COLO668 (cell line): ENCODE results near the gene NANOS2.

Experiments
- DNase-seq: peaks from one replicate; lab custom pipeline; 2025; ENCODE audit not compliant: unreplicated experiment; lab: John Stamatoyannopoulos, UW

The NANOS2 gene

DNA sequence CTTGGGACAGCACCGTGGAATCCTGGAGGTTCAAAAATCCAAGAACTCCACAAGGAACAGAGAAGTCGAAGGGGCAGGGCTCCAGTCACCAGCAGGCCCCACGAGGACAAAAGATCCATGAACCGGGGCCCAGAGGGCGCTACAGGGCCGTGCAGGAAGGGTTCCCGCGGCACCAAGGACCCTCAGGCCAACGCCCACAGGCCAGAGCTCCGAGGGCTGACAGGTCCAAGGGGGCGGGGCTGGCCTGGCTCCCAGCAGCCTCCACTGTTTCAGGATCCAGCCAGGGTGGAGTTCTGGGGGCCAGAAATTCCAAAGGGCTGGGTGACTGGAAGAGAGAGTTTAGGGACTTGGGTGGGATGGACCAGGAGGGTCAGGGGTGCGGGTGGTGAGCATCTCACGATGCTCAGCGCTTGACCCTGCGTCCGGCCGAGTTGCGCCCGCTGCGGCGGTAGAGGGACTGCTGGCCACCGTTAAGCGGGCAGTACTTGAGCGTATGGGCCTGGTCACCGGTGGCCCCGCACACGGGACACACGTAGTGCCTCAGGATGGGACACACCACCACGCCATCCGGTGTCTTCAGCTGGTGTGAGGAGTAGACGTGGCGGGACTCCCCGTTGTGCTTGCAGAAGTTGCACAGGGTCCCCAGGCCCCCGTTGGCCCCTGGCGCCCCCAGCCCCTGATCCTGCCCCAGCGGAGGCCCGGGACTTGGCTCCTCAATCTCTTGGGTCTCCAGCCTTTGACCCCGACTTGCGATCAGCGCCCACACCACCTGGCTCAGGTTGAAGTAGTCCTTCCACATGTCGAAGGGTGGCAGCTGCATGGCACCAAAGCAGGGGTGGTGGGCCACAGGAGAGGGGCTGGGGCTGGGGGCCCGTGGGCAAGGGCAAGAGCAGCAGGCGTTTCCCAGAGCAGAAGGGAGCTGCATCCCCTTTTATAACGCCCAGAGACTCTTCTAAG, at the start of gene NANOS2:
NANOS2 (minus strand) TSS at position 905 of the 957 bp plus-strand sequence; CDS start at position 820, 85 bp downstream.
- peak; percentile 15 for DNase-seq

GRCh38 chr19:45962021-45962420, 47.4 kb upstream of the NANOS2 start:
- DNase-seq, result no peak

DNA sequence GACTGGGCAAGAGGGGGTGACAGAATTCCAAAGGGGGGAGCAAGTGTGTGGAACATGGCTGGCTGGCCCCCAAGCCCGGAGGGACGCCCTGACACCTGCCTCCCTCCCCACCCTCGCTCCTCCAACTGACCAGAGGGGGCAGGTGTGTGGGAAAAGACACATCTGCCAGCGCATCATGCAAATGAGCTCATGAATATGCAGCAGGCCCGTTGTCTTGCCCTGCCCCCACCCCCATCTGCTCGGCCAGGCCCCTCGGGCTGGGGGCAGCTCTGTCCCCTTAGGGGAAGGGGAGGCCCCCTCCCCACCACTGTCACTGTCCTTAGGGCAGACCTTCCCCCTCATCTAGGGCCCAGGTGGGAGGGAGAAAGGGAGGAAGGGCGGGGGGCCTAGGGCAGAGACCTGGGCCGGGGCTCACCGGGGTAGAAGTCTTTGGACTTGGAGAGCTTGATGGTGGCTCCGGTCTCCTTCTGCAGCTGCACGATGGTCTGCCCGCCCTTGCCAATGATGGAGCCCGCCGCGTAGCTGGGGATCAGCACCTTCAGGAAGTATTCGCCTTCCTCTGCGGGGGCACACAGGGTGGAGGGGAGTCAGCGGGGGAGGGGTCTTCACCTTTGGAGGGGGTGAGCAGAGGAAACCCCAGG, 46.1 kb upstream of the NANOS2 start:
- peak; percentile 24 for DNase-seq

GRCh38 chr19:45959517-45960025, 45.0 kb upstream of the NANOS2 start:
- DNase-seq, result no peak

- no peak for DNase-seq
Observed at GRCh38 chr19:45958769-45959516, 44.4 kb upstream of the NANOS2 start.

DNA sequence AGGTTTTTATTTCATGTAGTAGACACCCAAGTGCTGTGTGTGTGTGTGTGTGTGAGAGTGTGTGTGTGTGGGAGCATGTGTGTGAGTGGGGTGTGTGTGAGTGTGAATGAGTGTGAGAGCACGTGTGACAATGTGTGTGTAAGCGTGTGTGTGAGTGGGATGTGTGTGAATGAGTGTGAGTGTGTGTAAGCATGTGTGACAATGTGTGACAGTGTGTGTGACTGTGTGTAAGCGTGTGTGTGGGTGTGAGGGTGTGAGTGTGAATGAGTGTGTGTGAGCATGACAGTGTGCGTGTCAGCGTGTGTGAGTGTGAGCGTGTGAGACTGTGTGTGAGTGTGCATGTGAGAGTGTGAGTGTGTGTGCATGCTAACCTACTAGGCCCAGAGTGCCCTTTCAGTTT, 43.7 kb upstream of the NANOS2 start:
- no peak for DNase-seq

GRCh38 chr19:45955905-45956608, 41.5 kb upstream of the NANOS2 start:
- no peak for DNase-seq

DNA sequence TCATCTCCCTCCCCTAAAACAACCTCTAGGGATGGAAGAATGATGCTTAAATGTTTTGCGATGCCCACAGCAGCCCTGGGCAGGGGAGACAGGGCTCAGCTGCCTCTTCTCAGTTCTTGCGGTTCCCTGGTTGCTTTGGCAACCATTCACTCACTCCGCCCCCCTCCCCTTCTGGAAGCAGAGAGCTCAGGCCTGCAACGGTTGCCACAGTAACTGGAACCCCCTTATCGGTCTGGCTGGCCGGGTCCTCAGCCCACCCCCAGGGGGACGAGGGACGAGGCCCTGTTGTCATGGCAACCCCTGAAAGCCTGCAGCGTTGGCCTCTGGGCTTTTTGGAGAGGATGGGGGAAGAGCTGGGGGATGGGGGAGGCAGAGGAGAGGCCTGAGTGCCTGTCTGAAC, 39.6 kb upstream of the NANOS2 start:
- DNase-seq, result no peak

DNA sequence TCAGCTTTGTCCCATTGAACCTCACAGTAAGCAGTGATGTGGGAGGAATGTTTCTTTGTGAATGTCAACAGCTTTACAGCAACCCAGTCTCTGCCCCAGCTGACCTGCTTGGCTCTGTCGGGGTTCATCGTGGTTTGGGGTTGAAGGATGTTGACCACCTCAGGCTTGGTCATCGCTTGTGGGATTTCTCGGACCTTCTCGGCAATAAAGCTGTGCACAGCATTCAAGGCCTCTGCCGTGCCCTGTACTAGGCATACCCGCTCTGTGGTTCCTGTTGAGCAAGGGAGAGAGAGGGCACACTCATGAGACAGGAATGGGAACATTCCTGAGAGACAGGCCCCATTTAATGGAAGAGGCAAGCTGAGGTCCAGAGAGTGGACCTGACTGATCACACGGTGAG, 39.1 kb upstream of the NANOS2 start:
- no peak for DNase-seq

GRCh38 chr19:45952686-45953505, 38.3 kb upstream of the NANOS2 start:
- peak; percentile 80 for DNase-seq

DNA sequence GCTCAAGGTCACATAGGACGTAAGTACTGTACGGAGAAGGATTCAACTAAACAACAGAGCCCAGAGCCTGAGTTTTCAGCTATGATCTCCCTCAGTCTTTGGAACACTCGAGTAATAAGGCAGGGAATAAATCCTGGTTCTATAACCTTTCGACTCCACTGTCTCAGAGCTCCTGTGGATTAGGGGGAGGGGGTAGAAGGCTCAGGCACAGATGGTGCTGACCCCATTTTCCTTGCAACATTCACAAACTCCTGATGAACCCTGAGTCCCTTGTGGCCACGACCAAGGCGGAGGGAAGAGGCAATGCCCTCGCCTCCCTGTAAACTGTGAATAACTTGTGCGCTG, 37.7 kb upstream of the NANOS2 start:
- DNase-seq, result no peak

DNA sequence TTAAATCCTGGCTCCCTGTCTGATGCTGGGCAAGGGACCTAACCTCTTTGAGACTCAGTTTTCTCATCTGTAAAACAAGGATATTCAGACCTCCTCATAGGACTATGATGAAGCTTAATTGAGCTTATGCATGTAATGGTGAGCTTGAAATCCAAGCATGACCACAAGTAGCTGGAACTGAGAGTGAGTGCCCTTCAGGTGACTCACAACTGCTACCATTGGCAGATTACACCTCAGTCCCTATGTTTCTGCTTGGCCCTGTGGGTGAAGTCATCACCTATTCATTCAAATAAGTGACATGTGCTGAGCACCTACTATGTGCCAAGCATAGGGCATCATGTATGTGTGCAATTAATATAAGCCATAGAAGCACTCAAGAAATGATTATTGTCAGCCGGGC, 33.3 kb upstream of the NANOS2 start:
- DNase-seq, result no peak

- DNase-seq, result peak; percentile 79
Observed at GRCh38 chr19:45940515-45940805, 25.9 kb upstream of the NANOS2 start.

DNA sequence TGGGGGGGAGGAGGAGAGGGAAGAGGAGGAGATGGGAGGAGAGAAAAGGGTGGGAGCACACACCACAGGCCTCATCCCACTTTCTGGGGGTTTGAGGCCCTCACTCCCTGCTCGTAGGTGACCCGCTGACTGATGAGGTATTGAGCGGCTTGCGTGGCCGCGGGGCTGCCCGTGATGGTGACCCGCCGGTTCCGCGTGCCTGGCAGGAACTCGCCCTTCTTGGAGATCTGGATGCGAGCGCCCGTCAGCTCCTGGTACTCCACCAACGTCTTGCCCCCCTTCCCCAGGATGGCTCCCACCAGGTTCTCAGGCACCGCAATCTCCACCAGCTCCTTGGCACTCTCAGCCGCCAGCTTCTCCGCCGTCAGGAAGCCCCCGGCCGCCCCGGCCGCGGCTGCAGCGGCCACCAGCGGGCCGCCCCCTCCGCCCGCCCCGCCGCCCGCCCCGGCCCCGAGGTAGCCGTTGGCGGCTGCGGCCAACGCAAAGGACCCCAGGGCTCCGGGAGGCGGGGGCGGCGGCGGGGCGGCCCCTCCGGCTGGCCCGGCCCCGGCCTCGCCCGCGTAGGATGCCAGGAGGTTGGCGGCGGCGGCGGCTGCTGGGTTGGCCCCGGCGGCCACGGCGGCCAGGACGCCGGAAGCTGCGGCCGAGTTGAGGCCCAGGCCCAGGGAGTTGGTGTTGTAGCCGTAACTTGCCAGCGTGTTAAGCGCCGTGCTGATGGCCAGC, 25.4 kb upstream of the NANOS2 start:
- DNase-seq, result peak; percentile 79

- DNase-seq, result no peak
Observed at GRCh38 chr19:45938733-45939319, 24.2 kb upstream of the NANOS2 start.

DNA sequence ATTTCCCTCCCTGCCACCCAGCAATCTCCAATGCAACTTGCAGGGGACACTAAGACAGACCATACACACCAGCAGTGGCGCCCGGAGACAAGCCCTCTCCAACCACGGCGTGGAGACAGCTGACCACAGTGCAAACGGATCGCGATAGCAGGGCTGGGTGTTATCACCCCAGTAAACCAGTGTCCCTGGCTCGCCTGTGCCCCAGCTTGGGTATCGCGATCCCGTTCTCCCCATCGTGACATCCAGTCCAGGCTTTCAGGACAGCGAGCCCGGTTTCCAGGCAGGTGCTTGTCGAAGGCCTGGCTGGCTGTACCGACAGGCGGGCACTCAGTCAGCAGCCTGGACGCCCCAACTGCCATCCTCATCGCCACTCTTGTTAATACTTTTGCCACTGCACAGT, 20.7 kb upstream of the NANOS2 start:
- no peak for DNase-seq

DNA sequence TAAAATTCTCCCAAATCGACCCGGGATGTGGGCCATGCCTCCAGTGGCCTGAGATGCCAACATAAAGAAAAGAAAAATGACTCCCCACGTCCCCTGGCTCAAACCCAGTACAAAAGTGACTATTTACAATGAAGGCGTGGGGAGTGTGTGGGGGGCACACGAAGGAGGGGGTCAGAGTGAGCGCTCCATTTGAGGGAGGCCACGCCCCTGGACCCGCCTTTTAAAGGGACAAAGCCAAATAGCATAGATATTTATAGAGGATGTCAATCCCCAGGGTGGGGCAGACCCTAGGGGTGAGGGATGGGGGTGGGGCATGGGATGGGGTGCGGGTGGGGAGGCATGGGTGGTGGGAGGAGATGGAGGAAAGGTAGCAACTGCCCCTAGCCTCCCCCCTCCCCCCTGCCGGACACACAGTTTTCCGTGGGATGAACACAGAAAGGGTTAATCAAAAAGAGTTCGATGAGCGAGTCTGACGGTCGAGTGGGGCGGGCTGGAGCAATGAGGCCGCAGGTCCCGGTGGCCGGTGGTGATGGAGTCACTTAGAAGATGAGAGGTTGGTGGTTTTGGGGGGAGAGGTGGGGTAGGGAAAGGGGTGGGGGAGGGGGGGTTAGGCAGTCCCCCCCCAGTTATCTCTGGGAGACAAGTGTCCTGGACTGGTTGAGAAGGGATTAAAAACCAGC, 20.1 kb upstream of the NANOS2 start:
- no peak for DNase-seq

DNA sequence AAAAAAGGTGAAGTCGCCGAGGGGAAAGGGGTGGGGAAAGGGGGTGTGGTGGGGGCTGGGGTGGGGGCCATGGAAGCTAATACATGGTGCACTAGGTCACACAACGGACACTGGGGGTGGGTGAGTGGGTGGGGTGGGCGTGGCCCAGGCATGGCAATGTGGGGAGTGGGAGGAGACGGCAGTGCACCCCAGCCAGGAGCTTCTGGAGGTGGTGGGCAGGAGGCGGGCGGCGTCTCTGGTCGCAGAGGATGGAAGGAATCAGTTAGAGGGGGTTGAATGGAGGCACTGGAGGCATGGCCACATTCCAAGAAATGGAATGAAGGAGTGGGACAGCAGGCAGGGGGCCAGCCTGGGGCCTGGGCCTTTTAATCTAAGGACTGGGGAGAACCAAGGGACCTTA, 19.2 kb upstream of the NANOS2 start:
- no peak for DNase-seq

- DNase-seq, result no peak
Observed at GRCh38 chr19:45931055-45931454, 16.5 kb upstream of the NANOS2 start.
